ENCODE measurements around the gene UTP3. TPM values are rescaled to one million over a fixed set of nuclear protein-coding genes. Genes with fewer than 3 reads are reported as not detected.
"Not testable (repeated sequence)": the region's sequence is repeated elsewhere in the genome, so short reads cannot be mapped to it uniquely, and the experiment has no call there.

UTP3 gene
- total RNA-seq, 4 donors from 2014 or later: 3.7 to 23.1 (median 19.4) TPM

GRCh38 chr4:70680934-70681333, 7.4 kb upstream of the UTP3 start:
- in situ Hi-C loops (cut with MboI; ENCODE audit: low pct_ligation_motif_present in 1 of 4, low pct_unique_long_range_greater_than_20kb in 1 of 4, low sequenced_read_pairs in 3 of 4): no loop called here
- intact Hi-C loops (cut with DNase I; ENCODE audit: low total_unique reads): no loop called here

DNA sequence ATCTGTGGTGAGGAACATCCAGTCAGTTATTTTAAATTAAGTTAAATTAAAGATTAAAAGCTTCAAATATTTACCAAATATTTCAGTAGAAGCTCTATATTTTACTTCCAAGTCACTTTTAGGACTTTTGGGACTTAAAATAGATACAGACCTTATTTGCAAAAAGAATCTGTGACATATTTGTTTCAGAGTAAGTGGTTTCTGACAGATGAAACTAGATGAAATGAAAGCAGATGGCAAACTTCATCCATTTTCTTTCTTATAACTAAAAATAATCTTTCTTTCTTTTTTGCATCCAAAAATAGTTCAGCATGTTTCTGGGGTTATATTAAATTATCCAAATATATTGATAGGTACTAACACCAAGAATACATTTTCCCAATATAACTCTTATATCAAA, 6.6 kb upstream of the UTP3 start:
- TF ChIP-seq POLR2A (IDR thresholded peaks at IDR 0.05): no peak
- TF ChIP-seq, protein P1, sequence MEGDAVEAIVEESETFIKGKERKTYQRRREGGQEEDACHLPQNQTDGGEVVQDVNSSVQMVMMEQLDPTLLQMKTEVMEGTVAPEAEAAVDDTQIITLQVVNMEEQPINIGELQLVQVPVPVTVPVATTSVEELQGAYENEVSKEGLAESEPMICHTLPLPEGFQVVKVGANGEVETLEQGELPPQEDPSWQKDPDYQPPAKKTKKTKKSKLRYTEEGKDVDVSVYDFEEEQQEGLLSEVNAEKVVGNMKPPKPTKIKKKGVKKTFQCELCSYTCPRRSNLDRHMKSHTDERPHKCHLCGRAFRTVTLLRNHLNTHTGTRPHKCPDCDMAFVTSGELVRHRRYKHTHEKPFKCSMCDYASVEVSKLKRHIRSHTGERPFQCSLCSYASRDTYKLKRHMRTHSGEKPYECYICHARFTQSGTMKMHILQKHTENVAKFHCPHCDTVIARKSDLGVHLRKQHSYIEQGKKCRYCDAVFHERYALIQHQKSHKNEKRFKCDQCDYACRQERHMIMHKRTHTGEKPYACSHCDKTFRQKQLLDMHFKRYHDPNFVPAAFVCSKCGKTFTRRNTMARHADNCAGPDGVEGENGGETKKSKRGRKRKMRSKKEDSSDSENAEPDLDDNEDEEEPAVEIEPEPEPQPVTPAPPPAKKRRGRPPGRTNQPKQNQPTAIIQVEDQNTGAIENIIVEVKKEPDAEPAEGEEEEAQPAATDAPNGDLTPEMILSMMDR (IDR thresholded peaks at IDR 0.05): no peak
- Histone ChIP-seq H3K36me3 (no peaks in the 10 kb centered on the region), H3K27me3 (no peaks in the 10 kb centered on the region), H3K4me1 (no peaks in the 10 kb centered on the region), H3K9me3 (no peaks in the 10 kb centered on the region), H3K27ac (peak overlapping the region in 2 of 4 donors; percentile 13 to 29), H3K4me3 (no peak overlapping the region)
- intact Hi-C loops (cut with DNase I; ENCODE audit: low total_unique reads): no loop called here
- in situ Hi-C loops (cut with MboI; ENCODE audit: low pct_ligation_motif_present in 1 of 4, low pct_unique_long_range_greater_than_20kb in 1 of 4, low sequenced_read_pairs in 3 of 4): no loop called here
- DNase-seq: no peak

More at GRCh38 chr4:70680934-70681333, 7.4 kb upstream of the UTP3 start:
- no peak for DNase-seq
- no peaks in the 10 kb centered on the region for H3K4me1 ChIP-seq
- H3K36me3 ChIP-seq: no peaks in the 10 kb centered on the region
- no peaks in the 10 kb centered on the region for H3K27me3 ChIP-seq
- H3K27ac ChIP-seq: peak overlapping the region; percentile 13 to 29 (median 22)
- no peaks in the 10 kb centered on the region for H3K9me3 ChIP-seq
- H3K4me3 ChIP-seq: no peak overlapping the region
- TF ChIP-seq, protein P1 (IDR thresholded peaks at IDR 0.05): no peak
- TF ChIP-seq POLR2A (IDR thresholded peaks at IDR 0.05) (no peak), POLR2AphosphoS5 (IDR thresholded peaks at IDR 0.05) (no peak), EP300 (IDR thresholded peaks at IDR 0.05; ENCODE audit: low read depth) (no peak)

GRCh38 chr4:70682142-70682541, 6.2 kb upstream of the UTP3 start:
- WGBS, 2 donors (ENCODE audit: low coverage in 1 of 2): 65 to 89% methylated on average over 3 of the region's 3 CpGs
- DNase-seq; H3K27me3 ChIP-seq; H3K9me3 ChIP-seq; H3K36me3 ChIP-seq; H3K4me3 ChIP-seq; H3K4me1 ChIP-seq; in situ Hi-C loops (cut with MboI; ENCODE audit: low pct_ligation_motif_present in 1 of 4, low pct_unique_long_range_greater_than_20kb in 1 of 4, low sequenced_read_pairs in 3 of 4); intact Hi-C loops (cut with DNase I; ENCODE audit: low total_unique reads): not testable (repeated sequence)
- H3K27ac ChIP-seq: peak overlapping the region in 2 of 4 donors; percentile 7 to 13

GRCh38 chr4:70687392-70687791, 940 bp upstream of the UTP3 start:
- intact Hi-C loops (cut with DNase I; ENCODE audit: low total_unique reads) (no loop called here), in situ Hi-C loops (cut with MboI; ENCODE audit: low pct_ligation_motif_present in 1 of 4, low pct_unique_long_range_greater_than_20kb in 1 of 4, low sequenced_read_pairs in 3 of 4) (no loop called here)
- H3K27me3 ChIP-seq: no peaks in the 10 kb centered on the region
- peak overlapping the region; percentile 94 to 98 (median 95) for H3K27ac ChIP-seq
- peak; percentile 28 for DNase-seq
- TF ChIP-seq, protein P1 (IDR thresholded peaks at IDR 0.05): no peak
- TF ChIP-seq POLR2A (IDR thresholded peaks at IDR 0.05) (no peak), EP300 (IDR thresholded peaks at IDR 0.05; ENCODE audit: low read depth) (no peak), POLR2AphosphoS5 (IDR thresholded peaks at IDR 0.05) (no peak)
- H3K9me3 ChIP-seq: no peaks in the 10 kb centered on the region
- peak overlapping the region; percentile 48 to 94 (median 79) for H3K4me3 ChIP-seq
- 55 to 93% methylated on average over 3 to 13 of the region's 13 CpGs for WGBS, 2 donors (ENCODE audit: low coverage in 1 of 2)
- H3K36me3 ChIP-seq: no peaks in the 10 kb centered on the region
- H3K4me1 ChIP-seq: peaks cover 17 to 35% (median 31%) of the 10 kb centered on the region in 4 donors

DNA sequence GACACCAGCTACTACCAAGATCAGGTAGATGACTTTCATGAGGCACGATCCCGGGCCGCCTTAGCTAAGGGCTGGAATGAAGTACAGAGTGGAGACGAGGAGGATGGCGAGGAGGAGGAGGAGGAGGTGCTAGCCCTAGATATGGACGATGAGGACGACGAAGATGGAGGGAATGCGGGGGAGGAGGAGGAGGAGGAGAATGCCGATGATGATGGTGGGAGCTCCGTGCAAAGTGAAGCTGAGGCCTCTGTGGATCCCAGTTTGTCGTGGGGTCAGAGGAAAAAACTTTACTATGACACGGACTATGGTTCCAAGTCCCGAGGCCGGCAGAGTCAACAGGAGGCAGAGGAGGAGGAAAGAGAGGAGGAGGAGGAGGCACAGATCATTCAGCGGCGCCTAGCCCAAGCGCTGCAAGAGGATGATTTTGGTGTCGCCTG, 481 bp downstream of the UTP3 start:
- 1 to 2% methylated on average over 9 to 19 of the region's 19 CpGs for WGBS, 2 donors (ENCODE audit: low coverage in 1 of 2)
- in situ Hi-C loops (cut with MboI; ENCODE audit: low pct_ligation_motif_present in 1 of 4, low pct_unique_long_range_greater_than_20kb in 1 of 4, low sequenced_read_pairs in 3 of 4): no loop called here
- H3K36me3 ChIP-seq: no peaks in the 10 kb centered on the region

More for the DNA sequence above, 481 bp downstream of the UTP3 start:
- intact Hi-C loops (cut with DNase I; ENCODE audit: low total_unique reads): loop anchor here (2.0 kb wide), 1 partner anchor 16 kb away; no protein-coding TSS in a partner anchor
- peak; percentile 11 for DNase-seq
- Histone ChIP-seq H3K9me3 (no peaks in the 10 kb centered on the region), H3K27ac (peak overlapping the region; percentile 94 to 98 (median 95)), H3K27me3 (no peaks in the 10 kb centered on the region), H3K4me3 (peak overlapping the region; percentile 76 to 94 (median 88)), H3K4me1 (peaks cover 17 to 35% (median 31%) of the 10 kb centered on the region in 4 donors)
- TF ChIP-seq POLR2A (IDR thresholded peaks at IDR 0.05): no peak
- TF ChIP-seq, protein P1 (IDR thresholded peaks at IDR 0.05): no peak
- TF ChIP-seq POLR2AphosphoS5 (IDR thresholded peaks at IDR 0.05): no peak
- TF ChIP-seq EP300 (IDR thresholded peaks at IDR 0.05; ENCODE audit: low read depth): no peak

Measured in transverse colon (tissue), 4 donors.